Inferior parietal cortex (tissue), 1 donor: ENCODE results near the gene REM2.

Source experiments
- DNase-seq: peaks from one replicate; pipeline ENCODE4 v3.0.0-alpha.2; 2016; ENCODE audit errors: extremely low spot score

Gene REM2

DNA sequence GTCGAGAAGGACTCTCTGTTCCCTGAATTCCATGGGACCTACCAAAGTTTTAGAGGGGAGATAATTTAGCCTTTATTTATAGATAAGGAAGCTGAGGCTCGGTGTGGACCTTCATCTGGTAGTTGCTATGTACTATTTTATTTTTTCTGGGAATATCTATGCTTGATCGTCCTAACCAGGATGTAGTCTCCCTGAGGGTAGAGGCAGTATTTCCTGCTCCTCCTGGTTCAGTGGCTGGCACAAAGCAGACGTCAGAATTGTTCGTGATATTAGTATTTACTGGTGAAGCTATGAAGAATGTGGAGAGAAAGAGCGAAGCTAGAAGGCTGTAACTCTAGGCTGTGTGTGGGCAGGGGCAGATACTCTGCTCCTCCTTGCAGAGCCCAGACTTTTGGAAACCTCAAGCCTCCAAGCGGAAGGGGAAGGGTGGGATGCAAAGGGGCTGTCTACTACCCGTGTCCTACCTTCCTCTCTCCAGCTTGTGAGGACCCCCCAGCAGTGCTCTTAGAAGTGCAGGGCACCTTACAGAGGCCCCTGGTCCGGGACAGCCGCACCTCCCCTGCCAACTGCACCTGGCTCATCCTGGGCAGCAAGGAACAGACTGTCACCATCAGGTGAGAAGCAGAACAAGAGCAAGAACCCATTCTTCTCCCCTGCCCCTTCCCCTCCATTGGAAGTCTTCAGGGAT, 10.0 kb upstream of the REM2 start:
- no peak for DNase-seq

- DNase-seq = no peak
Observed at GRCh38 chr14:22875003-22875747, 7.8 kb upstream of the REM2 start.

GRCh38 chr14:22875748-22876319, 7.2 kb upstream of the REM2 start:
- DNase-seq = no peak

GRCh38 chr14:22877000-22877501, 6.0 kb upstream of the REM2 start:
- no peak for DNase-seq

DNA sequence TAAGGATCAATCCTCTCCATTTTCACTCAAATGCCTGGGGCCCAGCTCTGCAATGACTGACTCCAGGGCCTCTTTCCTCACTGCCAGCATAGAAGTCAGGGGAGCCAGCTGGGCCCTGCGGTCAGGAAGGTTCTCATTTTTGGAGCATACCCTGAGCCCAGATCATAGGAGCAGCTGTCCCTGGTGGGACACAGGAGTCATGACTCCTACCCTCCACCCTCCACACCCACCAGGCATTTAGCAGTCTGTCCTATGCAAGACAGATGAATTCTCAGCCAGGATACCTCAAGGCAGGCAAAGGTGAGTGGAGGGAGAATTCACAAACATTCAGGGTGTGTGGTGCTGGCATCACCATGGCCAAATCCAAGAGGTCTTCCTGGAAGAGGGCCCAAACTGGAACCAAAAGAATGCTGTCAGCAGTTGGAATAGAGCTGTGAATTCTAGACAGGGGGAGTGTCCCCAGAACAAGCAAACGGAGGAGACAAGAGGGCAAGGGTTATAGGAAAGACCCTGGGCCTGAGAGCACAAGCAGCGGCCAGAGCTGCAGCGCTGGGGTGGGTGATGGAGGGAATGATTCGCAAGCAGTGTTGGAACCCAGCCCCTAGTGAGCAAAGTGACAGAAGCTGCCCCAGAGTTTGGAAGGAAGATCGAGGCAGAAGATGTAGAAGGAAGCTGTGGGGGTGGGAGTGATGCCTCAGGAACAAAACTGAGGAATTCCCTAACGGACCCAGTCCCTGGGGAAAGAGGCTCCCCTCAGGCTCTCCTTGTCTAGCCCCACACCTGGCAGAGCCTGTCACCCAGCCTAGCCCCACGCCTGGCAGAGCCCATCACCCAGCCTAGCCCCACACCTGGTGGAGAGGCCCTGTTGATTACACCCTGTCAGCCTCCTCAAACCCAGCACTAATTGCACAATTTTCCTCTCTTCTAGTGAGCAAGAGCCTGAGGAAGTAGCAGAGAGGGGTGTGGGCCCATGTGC, 4.5 kb upstream of the REM2 start:
- DNase-seq = no peak

DNA sequence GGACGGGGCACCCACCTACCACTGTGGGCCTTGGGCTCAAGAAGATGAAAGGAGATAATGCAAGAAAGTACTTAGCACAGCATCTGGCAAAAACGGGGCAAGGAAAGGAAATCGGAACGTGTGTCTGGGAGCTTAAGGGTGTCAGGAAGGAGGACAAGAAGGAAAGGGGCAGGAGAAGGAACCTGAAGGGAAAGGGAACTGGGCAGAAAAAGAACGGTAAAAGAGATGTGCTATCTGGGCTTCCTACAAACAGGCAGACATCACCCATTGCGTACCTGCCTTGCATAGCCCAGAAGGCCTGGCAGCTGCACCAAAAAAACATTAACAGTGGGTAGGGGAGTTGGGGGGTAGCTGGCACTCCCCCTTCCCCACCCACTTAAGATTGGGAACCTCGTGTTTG, 958 bp upstream of the REM2 start:
- DNase-seq = no peak

GRCh38 chr14:22882529-22883172, 371 bp upstream of the REM2 start:
- no peak for DNase-seq

- DNase-seq = no peak
Observed at GRCh38 chr14:22884076-22884737, 1.2 kb downstream of the REM2 start.

DNA sequence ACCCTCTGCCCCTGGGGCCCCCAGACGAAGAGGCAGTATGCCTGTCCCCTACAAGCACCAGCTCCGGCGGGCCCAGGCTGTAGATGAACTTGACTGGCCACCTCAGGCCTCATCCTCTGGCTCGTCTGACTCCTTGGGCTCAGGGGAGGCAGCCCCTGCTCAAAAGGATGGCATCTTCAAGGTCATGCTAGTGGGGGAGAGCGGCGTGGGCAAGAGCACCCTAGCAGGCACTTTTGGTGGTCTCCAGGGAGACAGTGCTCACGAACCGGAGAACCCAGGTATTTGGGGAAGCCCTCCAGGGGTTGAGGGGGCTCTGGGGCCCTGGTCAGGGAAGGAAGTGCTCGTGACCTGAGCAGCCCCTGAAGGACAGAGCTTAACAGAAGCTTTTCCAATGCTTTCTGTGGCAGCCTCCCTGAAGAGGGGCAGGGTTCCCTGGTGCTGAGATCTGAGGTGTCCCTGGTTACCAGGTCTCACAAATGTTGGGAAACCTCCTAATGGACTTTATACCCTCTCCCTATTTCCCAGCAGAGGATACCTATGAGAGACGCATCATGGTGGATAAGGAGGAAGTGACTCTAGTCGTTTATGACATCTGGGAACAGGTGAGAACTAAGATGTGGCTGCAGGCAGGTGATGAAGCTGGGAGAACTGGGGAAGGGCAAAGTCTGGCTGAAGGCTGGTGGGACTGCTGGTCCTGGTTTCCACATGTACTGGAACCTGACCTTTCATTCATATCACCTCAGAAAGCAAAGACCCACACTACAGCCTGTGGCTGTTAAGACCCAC, 1.9 kb downstream of the REM2 start:
- no peak for DNase-seq

- no peak for DNase-seq
Observed at GRCh38 chr14:22885975-22886374, 3.0 kb downstream of the REM2 start.

- no peak for DNase-seq
Observed at GRCh38 chr14:22886500-22887259, 3.7 kb downstream of the REM2 start.

GRCh38 chr14:22887260-22887989, 4.4 kb downstream of the REM2 start:
- no peak for DNase-seq

- no peak for DNase-seq
Observed at GRCh38 chr14:22887990-22888378, 5.0 kb downstream of the REM2 start.

DNA sequence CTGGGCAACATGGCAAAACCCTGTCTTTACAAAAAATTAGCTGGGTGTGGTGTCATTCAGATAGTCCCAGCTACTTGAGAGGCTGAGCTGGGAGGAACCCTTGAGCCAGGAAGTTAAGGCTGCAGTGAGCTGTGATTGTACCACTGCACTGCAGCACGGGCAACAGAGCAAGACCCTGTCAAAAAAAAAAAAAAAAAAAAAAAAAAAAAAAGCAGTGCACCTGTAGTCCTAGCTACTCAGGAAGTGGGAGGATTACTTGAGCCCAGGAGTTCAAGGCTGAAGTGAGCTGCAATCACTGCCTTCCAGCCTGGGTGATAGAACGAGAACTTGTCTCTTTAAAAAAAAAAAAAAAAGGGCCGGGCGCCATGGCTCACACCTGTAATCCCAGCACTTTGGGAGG, 5.6 kb downstream of the REM2 start:
- no peak for DNase-seq

GRCh38 chr14:22890416-22890815, 7.4 kb downstream of the REM2 start:
- no peak for DNase-seq

DNA sequence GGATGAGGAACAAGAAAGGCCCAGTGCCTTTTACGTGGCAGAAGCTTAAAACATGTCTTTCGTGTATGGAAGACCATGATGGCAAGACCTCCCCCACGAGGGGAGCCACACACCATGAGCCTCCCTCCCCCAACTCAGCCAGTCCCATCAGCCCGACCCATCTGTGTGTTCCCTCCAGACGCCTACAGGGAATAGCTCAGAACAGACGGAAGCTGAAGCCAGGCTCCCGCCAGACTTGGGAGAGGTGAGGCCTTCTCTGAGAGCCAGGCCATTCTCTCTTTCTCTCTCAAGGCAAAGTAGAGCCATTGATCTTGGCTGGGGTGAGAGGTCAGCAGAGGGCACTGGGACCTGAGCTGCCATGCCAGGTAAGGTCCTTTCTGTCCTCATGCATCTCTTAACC, 9.5 kb downstream of the REM2 start:
- no peak for DNase-seq

DNA sequence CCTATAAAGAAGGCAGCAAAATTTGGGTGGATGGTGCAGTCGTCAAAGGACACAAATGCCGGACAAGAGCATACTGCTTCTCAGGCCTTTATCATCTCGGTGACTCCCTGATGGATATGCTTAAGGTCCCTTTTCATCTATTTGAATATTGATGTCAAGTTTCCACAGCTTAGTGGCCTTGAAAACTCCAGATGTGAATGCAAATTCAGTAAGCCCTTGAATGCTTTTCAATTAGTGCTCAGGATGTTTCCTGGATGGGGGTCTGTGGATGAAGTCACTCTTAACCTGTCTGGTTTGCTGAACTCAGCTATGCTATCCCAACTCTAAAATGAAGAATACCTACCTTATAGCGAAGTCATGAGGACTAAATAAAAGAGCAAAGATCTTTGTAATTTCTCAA, 10.7 kb downstream of the REM2 start:
- DNase-seq = no peak

- DNase-seq = no peak
Observed at GRCh38 chr14:22895402-22895801, 12.4 kb downstream of the REM2 start.

DNA sequence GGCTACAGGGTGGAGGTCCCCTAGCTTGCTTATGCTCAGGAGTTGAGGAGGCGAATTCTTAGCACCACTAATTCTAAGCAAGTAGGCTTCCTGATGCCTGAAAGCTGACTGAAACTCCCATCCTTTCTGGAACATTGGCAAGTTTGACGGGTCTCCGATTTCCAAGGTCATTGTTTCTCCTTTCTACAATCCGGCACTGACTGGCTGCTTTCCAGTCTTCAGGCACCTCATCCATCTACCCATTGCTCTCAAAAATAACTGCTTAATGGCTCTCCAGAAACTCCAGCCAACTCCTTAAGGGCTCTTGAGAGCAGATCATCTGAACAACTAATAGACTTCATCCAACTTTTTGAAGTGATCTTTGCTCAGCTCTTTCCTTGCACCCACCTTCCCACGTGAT, 13.3 kb downstream of the REM2 start:
- DNase-seq = no peak
